ENCODE data around the gene ZSWIM9. TPM values are rescaled to one million over a fixed set of nuclear protein-coding genes. Genes with fewer than 3 reads are reported as not detected.

The ZSWIM9 gene
- total and polyA plus RNA-seq, 2 donors, result 0.61 to 2.7 TPM

GRCh38 chr19:48136547-48136946 lies 33.9 kb upstream of the ZSWIM9 start:
- Histone ChIP-seq H3K27me3 (ENCODE audit: control insufficient read depth in 2 of 2, insufficient read depth in 1 of 2, low read length in 1 of 2) (no peaks in the 10 kb centered on the region), H3K4me3 (ENCODE audit: low read length in 2 of 2) (no peak overlapping the region), H3K36me3 (ENCODE audit: control insufficient read depth in 2 of 2, insufficient read depth in 2 of 2, low read length in 1 of 2) (peaks cover 35 to 81% of the 10 kb centered on the region in 2 donors), H3K9me3 (ENCODE audit: control insufficient read depth in 2 of 2, insufficient read depth in 1 of 2, low read length in 1 of 2) (no peaks in the 10 kb centered on the region), H3K27ac (ENCODE audit: low read depth in 1 of 2, low read length in 1 of 2) (no peak overlapping the region), H3K4me1 (ENCODE audit: control insufficient read depth in 2 of 2, insufficient read depth in 2 of 2, low read length in 2 of 2) (no peaks in the 10 kb centered on the region)
- DNase-seq (ENCODE audit: low read depth in 6 of 9, low spot score in 9 of 9), result no peak
- 97% methylated on average over 4 of the region's 4 CpGs for WGBS

GRCh38 chr19:48137411-48137810 lies 33.1 kb upstream of the ZSWIM9 start:
- Histone ChIP-seq H3K36me3 (ENCODE audit: control insufficient read depth in 2 of 2, insufficient read depth in 2 of 2, low read length in 1 of 2) (peaks cover 35 to 77% of the 10 kb centered on the region in 2 donors), H3K27me3 (ENCODE audit: control insufficient read depth in 2 of 2, insufficient read depth in 1 of 2, low read length in 1 of 2) (no peaks in the 10 kb centered on the region), H3K4me1 (ENCODE audit: control insufficient read depth in 2 of 2, insufficient read depth in 2 of 2, low read length in 2 of 2) (no peaks in the 10 kb centered on the region), H3K4me3 (ENCODE audit: low read length in 2 of 2) (no peak overlapping the region), H3K9me3 (ENCODE audit: control insufficient read depth in 2 of 2, insufficient read depth in 1 of 2, low read length in 1 of 2) (no peaks in the 10 kb centered on the region), H3K27ac (ENCODE audit: low read depth in 1 of 2, low read length in 1 of 2) (no peak overlapping the region)
- 98% methylated on average over 26 of the region's 26 CpGs for WGBS
- no peak for DNase-seq (ENCODE audit: low read depth in 6 of 9, low spot score in 9 of 9)

- Histone ChIP-seq H3K9me3 (ENCODE audit: control insufficient read depth in 2 of 2, insufficient read depth in 1 of 2, low read length in 1 of 2) (no peaks in the 10 kb centered on the region), H3K4me1 (ENCODE audit: control insufficient read depth in 2 of 2, insufficient read depth in 2 of 2, low read length in 2 of 2) (no peaks in the 10 kb centered on the region), H3K27me3 (ENCODE audit: control insufficient read depth in 2 of 2, insufficient read depth in 1 of 2, low read length in 1 of 2) (no peaks in the 10 kb centered on the region), H3K36me3 (ENCODE audit: control insufficient read depth in 2 of 2, insufficient read depth in 2 of 2, low read length in 1 of 2) (peaks cover 39 to 77% of the 10 kb centered on the region in 2 donors), H3K4me3 (ENCODE audit: low read length in 2 of 2) (no peak overlapping the region), H3K27ac (ENCODE audit: low read depth in 1 of 2, low read length in 1 of 2) (no peak overlapping the region)
- no peak for DNase-seq (ENCODE audit: low read depth in 6 of 9, low spot score in 9 of 9)
- WGBS, result 97% methylated on average over 6 of the region's 6 CpGs
These were observed 31.4 kb upstream of the ZSWIM9 start for GRCh38 chr19:48139053-48139452.

GRCh38 chr19:48147597-48148175 lies 22.8 kb upstream of the ZSWIM9 start:
- H3K36me3 ChIP-seq (ENCODE audit: control insufficient read depth in 2 of 2, insufficient read depth in 2 of 2, low read length in 1 of 2), result peaks cover 76% of the 10 kb centered on the region in 2 donors
- DNase-seq (ENCODE audit: low read depth in 6 of 9, low spot score in 9 of 9), result no peak
- no peaks in the 10 kb centered on the region for H3K4me1 ChIP-seq (ENCODE audit: control insufficient read depth in 2 of 2, insufficient read depth in 2 of 2, low read length in 2 of 2)
- H3K27ac ChIP-seq (ENCODE audit: low read depth in 1 of 2, low read length in 1 of 2), result no peak overlapping the region
- WGBS, result 98% methylated on average over 4 of the region's 4 CpGs
- H3K27me3 ChIP-seq (ENCODE audit: control insufficient read depth in 2 of 2, insufficient read depth in 1 of 2, low read length in 1 of 2), result no peaks in the 10 kb centered on the region
- no peaks in the 10 kb centered on the region for H3K9me3 ChIP-seq (ENCODE audit: control insufficient read depth in 2 of 2, insufficient read depth in 1 of 2, low read length in 1 of 2)
- no peak overlapping the region for H3K4me3 ChIP-seq (ENCODE audit: low read length in 2 of 2)

- DNase-seq (ENCODE audit: low read depth in 6 of 9, low spot score in 9 of 9), result no peak
- H3K4me3 ChIP-seq (ENCODE audit: low read length in 2 of 2), result no peak overlapping the region
- no peak overlapping the region for H3K27ac ChIP-seq (ENCODE audit: low read depth in 1 of 2, low read length in 1 of 2)
- H3K27me3 ChIP-seq (ENCODE audit: control insufficient read depth in 2 of 2, insufficient read depth in 1 of 2, low read length in 1 of 2), result no peaks in the 10 kb centered on the region
- H3K9me3 ChIP-seq (ENCODE audit: control insufficient read depth in 2 of 2, insufficient read depth in 1 of 2, low read length in 1 of 2), result no peaks in the 10 kb centered on the region
- 98% methylated on average over 9 of the region's 9 CpGs for WGBS
- H3K36me3 ChIP-seq (ENCODE audit: control insufficient read depth in 2 of 2, insufficient read depth in 2 of 2, low read length in 1 of 2), result peaks cover 67 to 70% of the 10 kb centered on the region in 2 donors
- H3K4me1 ChIP-seq (ENCODE audit: control insufficient read depth in 2 of 2, insufficient read depth in 2 of 2, low read length in 2 of 2), result no peaks in the 10 kb centered on the region
These were observed 21.9 kb upstream of the ZSWIM9 start for GRCh38 chr19:48148576-48148975.

GRCh38 chr19:48149430-48149829 lies 21.1 kb upstream of the ZSWIM9 start:
- Histone ChIP-seq H3K27ac (ENCODE audit: low read depth in 1 of 2, low read length in 1 of 2) (no peak overlapping the region), H3K4me3 (ENCODE audit: low read length in 2 of 2) (no peak overlapping the region), H3K36me3 (ENCODE audit: control insufficient read depth in 2 of 2, insufficient read depth in 2 of 2, low read length in 1 of 2) (peaks cover 60 to 69% of the 10 kb centered on the region in 2 donors), H3K27me3 (ENCODE audit: control insufficient read depth in 2 of 2, insufficient read depth in 1 of 2, low read length in 1 of 2) (no peaks in the 10 kb centered on the region), H3K9me3 (ENCODE audit: control insufficient read depth in 2 of 2, insufficient read depth in 1 of 2, low read length in 1 of 2) (no peaks in the 10 kb centered on the region), H3K4me1 (ENCODE audit: control insufficient read depth in 2 of 2, insufficient read depth in 2 of 2, low read length in 2 of 2) (no peaks in the 10 kb centered on the region)
- 96% methylated on average over 6 of the region's 6 CpGs for WGBS
- no peak for DNase-seq (ENCODE audit: low read depth in 6 of 9, low spot score in 9 of 9)

GRCh38 chr19:48152551-48152950 lies 17.9 kb upstream of the ZSWIM9 start:
- no peaks in the 10 kb centered on the region for H3K4me1 ChIP-seq (ENCODE audit: control insufficient read depth in 2 of 2, insufficient read depth in 2 of 2, low read length in 2 of 2)
- H3K27me3 ChIP-seq (ENCODE audit: control insufficient read depth in 2 of 2, insufficient read depth in 1 of 2, low read length in 1 of 2), result no peaks in the 10 kb centered on the region
- WGBS, result 51% methylated on average over 8 of the region's 8 CpGs
- peaks cover 60 to 67% of the 10 kb centered on the region in 2 donors for H3K36me3 ChIP-seq (ENCODE audit: control insufficient read depth in 2 of 2, insufficient read depth in 2 of 2, low read length in 1 of 2)
- no peak overlapping the region for H3K4me3 ChIP-seq (ENCODE audit: low read length in 2 of 2)
- DNase-seq (ENCODE audit: low read depth in 6 of 9, low spot score in 9 of 9), result peak in 7 of 9 donors; percentile 12 to 67 (median 47)
- H3K27ac ChIP-seq (ENCODE audit: low read depth in 1 of 2, low read length in 1 of 2), result peak overlapping the region in 1 of 2 donors; percentile 37
- H3K9me3 ChIP-seq (ENCODE audit: control insufficient read depth in 2 of 2, insufficient read depth in 1 of 2, low read length in 1 of 2), result no peaks in the 10 kb centered on the region

- Histone ChIP-seq H3K4me1 (ENCODE audit: control insufficient read depth in 2 of 2, insufficient read depth in 2 of 2, low read length in 2 of 2) (no peaks in the 10 kb centered on the region), H3K27me3 (ENCODE audit: control insufficient read depth in 2 of 2, insufficient read depth in 1 of 2, low read length in 1 of 2) (no peaks in the 10 kb centered on the region), H3K36me3 (ENCODE audit: control insufficient read depth in 2 of 2, insufficient read depth in 2 of 2, low read length in 1 of 2) (peaks cover 58 to 68% of the 10 kb centered on the region in 2 donors), H3K27ac (ENCODE audit: low read depth in 1 of 2, low read length in 1 of 2) (no peak overlapping the region), H3K9me3 (ENCODE audit: control insufficient read depth in 2 of 2, insufficient read depth in 1 of 2, low read length in 1 of 2) (no peaks in the 10 kb centered on the region), H3K4me3 (ENCODE audit: low read length in 2 of 2) (no peak overlapping the region)
- DNase-seq (ENCODE audit: low read depth in 6 of 9, low spot score in 9 of 9), result no peak
- 94% methylated on average over 9 of the region's 9 CpGs for WGBS
These were observed 16.5 kb upstream of the ZSWIM9 start for GRCh38 chr19:48154003-48154402.

GRCh38 chr19:48158210-48158790 lies 12.2 kb upstream of the ZSWIM9 start:
- no peak overlapping the region for H3K27ac ChIP-seq (ENCODE audit: low read depth in 1 of 2, low read length in 1 of 2)

More at GRCh38 chr19:48158210-48158790, 12.2 kb upstream of the ZSWIM9 start:
- Histone ChIP-seq H3K36me3 (ENCODE audit: control insufficient read depth in 2 of 2, insufficient read depth in 2 of 2, low read length in 1 of 2) (peaks cover 53 to 72% of the 10 kb centered on the region in 2 donors), H3K4me3 (ENCODE audit: low read length in 2 of 2) (no peak overlapping the region), H3K27me3 (ENCODE audit: control insufficient read depth in 2 of 2, insufficient read depth in 1 of 2, low read length in 1 of 2) (no peaks in the 10 kb centered on the region), H3K4me1 (ENCODE audit: control insufficient read depth in 2 of 2, insufficient read depth in 2 of 2, low read length in 2 of 2) (no peaks in the 10 kb centered on the region), H3K9me3 (ENCODE audit: control insufficient read depth in 2 of 2, insufficient read depth in 1 of 2, low read length in 1 of 2) (no peaks in the 10 kb centered on the region)
- no peak for DNase-seq (ENCODE audit: low read depth in 6 of 9, low spot score in 9 of 9)
- WGBS, result 98% methylated on average over 12 of the region's 12 CpGs
